Caco-2 (cell line): Measurements from ENCODE around the gene AHNAK. TPM values are rescaled to one million over a fixed set of nuclear protein-coding genes. Genes with fewer than 3 reads are reported as not detected.

Experiments
- BruUV-seq: library from RNA; stranded (reverse); fragments of 400-500 nt; replicated peaks from 2 replicates; lab custom pipeline; 2021; lab: Mats Ljungman, UMichigan
- CTCF ChIA-PET: fragments of 300-600 bp; sonication (Branson Sonifier 250); formaldehyde crosslinking; loops from one replicate; lab custom pipeline; 2022; ENCODE audit warnings: antibody characterized with exemption; lab: Charles Lee
- POLR2A ChIA-PET: fragments of 300-600 bp; sonication (Branson Sonifier 250); formaldehyde crosslinking; loops from one replicate; lab custom pipeline; 2022; ENCODE audit warnings: antibody characterized with exemption; lab: Charles Lee
- DNase-seq, 2 experiments: peaks; one replicate each; pipeline versions ENCODE4 v3.0.0 to v3.0.0-alpha.2; 2020 to 2022
- H3K27me3 ChIP-seq: replicated peaks from 2 replicates; pipeline ENCODE4 v1.6.0; 2011; ENCODE audit warnings: low read length; ENCODE audit not compliant: control insufficient read depth, insufficient read depth
- H3K36me3 ChIP-seq: 2 replicates; pipeline ENCODE4 v1.5.1; 2011; ENCODE audit warnings: low read length; ENCODE audit not compliant: control insufficient read depth, insufficient read depth
- H3K4me1 ChIP-seq: fragments of 250-450 bp; sonication (Bioruptor Pico); 2 replicates; pipeline ENCODE4 v1.5.1; 2020; ENCODE audit warnings: mild to moderate bottlenecking
- H3K4me3 ChIP-seq: 2 replicates; pipeline ENCODE4 v1.5.1; 2011; ENCODE audit warnings: low read depth, mild to moderate bottlenecking, control low read depth, low read length
- H3K9me3 ChIP-seq: fragments of 250-450 bp; sonication (Bioruptor Pico); 2 replicates; pipeline ENCODE4 v1.5.1; 2020; ENCODE audit warnings: mild to moderate bottlenecking, moderate library complexity
- H3K27ac Mint-ChIP-seq: one replicate; pipeline ENCODE4 v1.8.0; 2022; ENCODE audit warnings: mixed read lengths; ENCODE audit not compliant: unreplicated experiment
- H3K27me3 Mint-ChIP-seq: one replicate; pipeline ENCODE4 v1.8.0; 2022; ENCODE audit warnings: mixed read lengths; ENCODE audit not compliant: insufficient read depth, unreplicated experiment
- H3K36me3 Mint-ChIP-seq: one replicate; pipeline ENCODE4 v1.8.0; 2022; ENCODE audit warnings: mild to moderate bottlenecking, mixed read lengths; ENCODE audit not compliant: insufficient read depth, unreplicated experiment
- H3K4me1 Mint-ChIP-seq: one replicate; pipeline ENCODE4 v1.8.0; 2022; ENCODE audit warnings: low read depth, mixed read lengths; ENCODE audit not compliant: unreplicated experiment
- H3K4me3 Mint-ChIP-seq: one replicate; pipeline ENCODE4 v1.8.0; 2022; ENCODE audit warnings: mild to moderate bottlenecking, moderate library complexity, mixed read lengths; ENCODE audit not compliant: unreplicated experiment
- H3K9me3 Mint-ChIP-seq: one replicate; pipeline ENCODE4 v1.8.0; 2022; ENCODE audit warnings: mixed read lengths; ENCODE audit not compliant: unreplicated experiment
- CTCF ChIP-seq, 2 experiments: fragments of 200-600 bp in 1 of 2; IDR thresholded peaks; 1 replicate in 1 of 2; 2 replicates in 1 of 2; pipeline versions ENCODE4 v1.5.1 to v1.8.0; 2011 to 2022; ENCODE audit warnings: antibody characterized with exemption in 1 of 2, control low read depth in 1 of 2, inconsistent platforms in 1 of 2, low read depth in 1 of 2, low read length in 1 of 2, mild to moderate bottlenecking in 1 of 2, moderate library complexity in 1 of 2; ENCODE audit not compliant: insufficient read depth in 1 of 2, severe bottlenecking in 1 of 2, unreplicated experiment in 1 of 2
- intact Hi-C: fragments of 100-400 bp; cut with micrococcal nuclease; formaldehyde crosslinking; loops from one replicate; pipeline ENCODE4 v1.10.0; 2022; ENCODE audit not compliant: unreplicated experiment
- total RNA-seq: library from RNA; stranded (reverse); gene quantifications from 2 replicates; pipeline ENCODE4 v1.2.3, GENCODE V29; 2022

Gene AHNAK
- total RNA-seq, 1 experiment from 2014 or later, result 312 TPM

DNA sequence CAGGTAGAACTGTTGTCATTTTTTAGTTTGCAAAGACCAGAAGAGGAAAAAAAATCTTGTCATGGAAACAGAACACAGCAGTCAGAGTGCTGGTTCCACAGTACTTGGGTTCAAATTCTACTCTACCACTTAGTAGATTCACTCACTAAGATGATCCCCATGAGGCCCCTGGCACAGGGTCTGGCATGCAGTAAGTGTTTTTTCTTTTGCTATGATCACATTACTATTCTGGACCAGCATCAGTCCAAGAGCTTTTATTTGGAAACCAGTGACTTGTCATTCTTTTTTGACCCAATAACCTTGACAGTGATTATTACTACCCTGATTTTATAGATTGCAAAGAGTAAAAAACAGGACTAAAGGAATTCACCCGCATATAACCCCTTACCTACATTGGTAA is 23.0 kb upstream of the AHNAK start:
- no peaks in the 10 kb centered on the region for H3K27me3 ChIP-seq
- H3K4me3 Mint-ChIP-seq, result no peak overlapping the region
- no peaks in the 10 kb centered on the region for H3K9me3 Mint-ChIP-seq
- no peak for DNase-seq
- H3K36me3 Mint-ChIP-seq, result peaks cover 100% of the 10 kb centered on the region
- no TSS peak for BruUV-seq
- H3K4me1 ChIP-seq, result peaks cover 42% of the 10 kb centered on the region
- no peak overlapping the region for H3K27ac Mint-ChIP-seq
- ChIA-PET CTCF (interaction anchor here (0.6 to 0.9 kb wide), 2 partner anchors 16 to 31 kb away, joined by 3 to 4 read pairs; no protein-coding TSS in a partner anchor), POLR2A (interaction anchor here (0.6 kb wide), 1 partner anchor 9 kb away, joined by 3 read pairs; no protein-coding TSS in a partner anchor)
- no peak overlapping the region for H3K4me3 ChIP-seq
- no peak for TF ChIP-seq CTCF (IDR thresholded peaks at IDR 0.05; ENCODE audit: insufficient read depth in 1 of 2, low read depth in 1 of 2, low read length in 1 of 2, severe bottlenecking in 1 of 2, unreplicated experiment in 1 of 2)
- peaks cover 9% of the 10 kb centered on the region for H3K36me3 ChIP-seq
- intact Hi-C loops, result no loop called here
- no peaks in the 10 kb centered on the region for H3K9me3 ChIP-seq
- H3K27me3 Mint-ChIP-seq, result no peaks in the 10 kb centered on the region
- H3K4me1 Mint-ChIP-seq, result peaks cover 48% of the 10 kb centered on the region

- BruUV-seq, result no TSS peak
- Mint-ChIP-seq H3K4me1 (peaks cover 42% of the 10 kb centered on the region), H3K36me3 (peaks cover 100% of the 10 kb centered on the region), H3K27ac (peak overlapping the region; percentile 51), H3K27me3 (no peaks in the 10 kb centered on the region), H3K9me3 (no peaks in the 10 kb centered on the region), H3K4me3 (no peak overlapping the region)
- H3K4me3 ChIP-seq, result no peak overlapping the region
- H3K9me3 ChIP-seq, result no peaks in the 10 kb centered on the region
- intact Hi-C loops, result no loop called here
- ChIA-PET CTCF (interaction anchor here (0.7 kb wide), 1 partner anchor 220 kb away, joined by 3 read pairs; no protein-coding TSS in a partner anchor), POLR2A (interaction anchor here (0.6 to 0.9 kb wide), 2 partner anchors 25 to 59 kb away, joined by 3 read pairs; partner anchors contain the start of gene TUT1)
- H3K36me3 ChIP-seq, result peaks cover 9% of the 10 kb centered on the region
- no peak for TF ChIP-seq CTCF (IDR thresholded peaks at IDR 0.05; ENCODE audit: insufficient read depth in 1 of 2, low read depth in 1 of 2, low read length in 1 of 2, severe bottlenecking in 1 of 2, unreplicated experiment in 1 of 2)
- no peaks in the 10 kb centered on the region for H3K27me3 ChIP-seq
- no peak for DNase-seq
- peaks cover 54% of the 10 kb centered on the region for H3K4me1 ChIP-seq
Observed at GRCh38 chr11:62567018-62567633, 20.5 kb upstream of the AHNAK start.

DNA sequence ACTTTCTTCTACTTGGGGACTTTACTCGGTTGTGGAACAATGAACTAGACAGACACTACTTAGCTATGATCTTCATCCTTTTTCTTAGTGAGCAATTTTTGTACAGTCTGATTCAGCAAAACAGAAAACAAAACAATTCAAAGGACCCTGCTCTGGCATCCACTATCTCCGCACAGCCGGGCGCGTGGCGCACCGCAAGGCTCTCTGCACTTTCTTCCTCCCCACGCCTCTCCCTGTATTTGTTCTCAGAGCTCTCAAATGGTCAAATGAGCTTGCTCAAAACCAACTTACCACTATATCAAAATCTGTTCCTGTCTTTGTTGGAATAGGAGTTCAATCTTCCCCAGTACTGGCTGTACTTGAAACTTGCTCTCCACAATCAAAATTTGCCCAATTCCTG is 19.6 kb upstream of the AHNAK start:
- Mint-ChIP-seq H3K4me3 (no peak overlapping the region), H3K9me3 (no peaks in the 10 kb centered on the region), H3K36me3 (peaks cover 100% of the 10 kb centered on the region), H3K4me1 (peaks cover 42% of the 10 kb centered on the region), H3K27ac (peak overlapping the region; percentile 6), H3K27me3 (no peaks in the 10 kb centered on the region)
- BruUV-seq, result no TSS peak
- Histone ChIP-seq H3K9me3 (no peaks in the 10 kb centered on the region), H3K27me3 (no peaks in the 10 kb centered on the region), H3K36me3 (peaks cover 6% of the 10 kb centered on the region), H3K4me3 (no peak overlapping the region), H3K4me1 (peaks cover 51% of the 10 kb centered on the region)
- ChIA-PET CTCF (interaction anchor here (0.5 to 1.6 kb wide), 4 partner anchors 8 to 142 kb away, joined by 3 to 4 read pairs (median 4); partner anchors contain the start of gene EEF1G), POLR2A (interaction anchor here (0.9 to 1.5 kb wide), 2 partner anchors 8 to 26 kb away, joined by 3 to 15 read pairs; partner anchors contain the start of genes EEF1G and TUT1)
- intact Hi-C loops, result no loop called here
- TF ChIP-seq CTCF (IDR thresholded peaks at IDR 0.05; ENCODE audit: insufficient read depth in 1 of 2, low read depth in 1 of 2, low read length in 1 of 2, severe bottlenecking in 1 of 2, unreplicated experiment in 1 of 2), result no peak
- DNase-seq, result no peak
